GM12892 (cell line): ENCODE results near the gene NGEF.

ENCODE experiments used
- POLR2A ChIP-seq: IDR thresholded peaks from 2 replicates; pipeline ENCODE4 v1.6.1; 2011; ENCODE audit warnings: low read depth, low read length, control low read depth
- POLR2AphosphoS5 ChIP-seq: IDR thresholded peaks from 2 replicates; pipeline ENCODE4 v1.6.1; 2011; ENCODE audit warnings: low read depth, low read length, control low read depth

DNA sequence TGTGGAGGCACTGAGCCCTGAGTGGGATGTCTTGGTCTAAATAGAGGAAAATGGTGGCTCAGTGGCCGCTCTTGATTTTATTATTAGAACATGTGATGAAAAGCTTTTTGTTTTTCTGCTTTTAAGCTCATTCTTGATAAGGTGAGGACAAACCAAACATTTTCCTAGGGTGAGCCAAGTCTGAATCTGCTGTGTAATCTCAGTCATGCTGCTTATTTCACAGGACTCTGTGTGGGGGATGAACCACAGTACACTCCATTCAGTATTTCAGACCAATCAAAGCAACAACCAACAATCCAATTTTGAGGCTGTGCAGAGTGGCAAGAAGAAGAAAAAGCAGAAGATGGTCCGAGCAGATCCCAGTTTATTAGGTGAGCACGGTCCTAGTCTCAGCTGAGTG is 163.0 kb downstream of the NGEF start:
- TF ChIP-seq POLR2A = no peak
- no peak for TF ChIP-seq POLR2AphosphoS5
